Neural progenitor cell (in vitro differentiated cells): Measurements from ENCODE around the gene UEVLD.

ENCODE experiments used
- CTCF ChIP-seq: fragments of 200-600 bp; sonication (generic); IDR thresholded peaks from 2 replicates; pipeline ENCODE4 v1.5.1; 2017; ENCODE audit warnings: antibody characterized with exemption, mild to moderate bottlenecking
- EZH2 ChIP-seq: fragments of 200-600 bp; sonication (generic); IDR thresholded peaks from 2 replicates; pipeline ENCODE4 v1.6.1; 2017; ENCODE audit warnings: antibody characterized with exemption, mild to moderate bottlenecking, moderate library complexity
- EZH2phosphoT487 ChIP-seq: fragments of 200-600 bp; sonication (generic); IDR thresholded peaks from 2 replicates; pipeline ENCODE4 v1.6.1; 2017; ENCODE audit warnings: antibody characterized with exemption

- TF ChIP-seq CTCF (no peak), EZH2phosphoT487 (no peak), EZH2 (no peak)
These were observed 11.3 kb upstream of the UEVLD start, which contains the start of gene MISFA for GRCh38 chr11:18599739-18600230.
